GM19452 (cell line): ENCODE data around the gene TWIST1.

Experiments used
- ATAC-seq: cut with Tn5 transposase; IDR thresholded peaks from one replicate; pipeline ENCODE4 v1.9.1; 2021; ENCODE audit not compliant: unreplicated experiment

The TWIST1 gene

GRCh38 chr7:19097165-19098055 is 20.0 kb downstream of the TWIST1 start:
- ATAC-seq: no peak

- no peak for ATAC-seq
Measured at GRCh38 chr7:19095353-19095860, 22.0 kb downstream of the TWIST1 start.

GRCh38 chr7:19094598-19095352 is 22.7 kb downstream of the TWIST1 start:
- no peak for ATAC-seq

- no peak for ATAC-seq
Measured at GRCh38 chr7:19094138-19094537, 23.3 kb downstream of the TWIST1 start.

- ATAC-seq: no peak
Measured at GRCh38 chr7:19091550-19092200, 25.8 kb downstream of the TWIST1 start.

GRCh38 chr7:19090526-19090925 is 26.9 kb downstream of the TWIST1 start:
- ATAC-seq: no peak

- no peak for ATAC-seq
Measured at GRCh38 chr7:19089797-19090196, 27.6 kb downstream of the TWIST1 start.

- ATAC-seq: no peak
Measured at GRCh38 chr7:19089378-19089777, 28.1 kb downstream of the TWIST1 start.

- ATAC-seq: no peak
Measured at GRCh38 chr7:19080093-19080492, 37.3 kb downstream of the TWIST1 start.

GRCh38 chr7:19079066-19079465 is 38.4 kb downstream of the TWIST1 start:
- ATAC-seq: no peak

- ATAC-seq: no peak
Measured at GRCh38 chr7:19069842-19070241, 47.6 kb downstream of the TWIST1 start.

GRCh38 chr7:19066170-19066569 is 51.3 kb downstream of the TWIST1 start:
- ATAC-seq: no peak
